ENCODE measurements around the gene PMPCA. TPM values are rescaled to one million over a fixed set of nuclear protein-coding genes. Genes with fewer than 3 reads are reported as not detected.
"Not testable (repeated sequence)": the region's sequence is repeated elsewhere in the genome, so short reads cannot be mapped to it uniquely, and the experiment has no call there.

PMPCA gene
- total and polyA plus RNA-seq, 2 of the 13 experiments (the other 11 are each of a cell fraction or from before 2014, with no cell fraction given), result 70.2 to 88.4 TPM

DNA sequence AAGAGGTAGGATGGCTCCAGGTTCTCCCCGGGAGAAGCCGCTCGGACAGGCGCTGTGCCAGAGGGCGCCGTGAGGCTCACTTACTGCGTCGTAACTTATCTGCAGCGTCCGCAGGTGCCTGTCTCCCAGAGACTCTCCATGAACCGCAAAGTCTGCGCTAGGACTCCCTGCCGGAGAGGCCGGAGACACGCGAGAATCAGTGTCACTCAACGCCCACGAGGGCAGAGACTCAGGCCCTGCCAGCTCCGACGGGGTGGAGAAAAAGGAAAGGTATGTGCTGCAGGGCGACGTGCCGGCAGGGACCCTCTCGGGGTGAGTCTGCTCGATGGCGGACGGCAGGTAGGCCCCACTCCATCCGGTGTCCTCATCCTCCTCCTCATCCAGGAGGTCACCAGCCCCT, 3.4 kb upstream of the PMPCA start:
- H3K4me3 ChIP-seq (replicated peaks in 1 of 3; ENCODE audit: insufficient read depth in 1 of 3, low read depth in 2 of 3, low read length in 3 of 3); H3K27ac ChIP-seq (ENCODE audit: extremely low read length, insufficient read depth, low read length); H3K9me3 ChIP-seq (ENCODE audit: low read length); ATAC-seq; CTCF ChIA-PET (ENCODE audit: low intra/inter-chr PET ratio, low total read pairs); H3K27me3 ChIP-seq (ENCODE audit: control insufficient read depth in 1 of 2, insufficient read depth in 2 of 2, low read length in 2 of 2); H2AFZ ChIP-seq (ENCODE audit: low read length); FAIRE-seq; POLR2A ChIA-PET; H3K9ac ChIP-seq (ENCODE audit: insufficient read depth, low read depth, low read length); in situ Hi-C loops (cut with HindIII; ENCODE audit: extremely low pct_ligation_motif_present, low pct_unique_long_range_greater_than_20kb); DNase-seq (ENCODE audit: low spot score); H3K4me2 ChIP-seq (ENCODE audit: low read depth, low read length); H4K20me1 ChIP-seq (ENCODE audit: insufficient read depth, low read length); intact Hi-C loops (cut with micrococcal nuclease; ENCODE audit: unreplicated experiment); BruUV-seq (replicated peaks): not testable (repeated sequence)
- peaks cover 27% of the 10 kb centered on the region for H3K4me1 ChIP-seq (ENCODE audit: insufficient read depth, low read length)
- TF ChIP-seq AGO2 (optimal IDR thresholded peaks at IDR 0.05; ENCODE audit: low read depth, low read length), result peak; percentile 26
- WGBS (ENCODE audit: low lambda C conversion rate), result 98% methylated on average over 28 of the region's 28 CpGs
- peaks cover 11 to 39% of the 10 kb centered on the region in 2 experiments; a peak in 4 of 5 replicates for H3K36me3 ChIP-seq (replicated peaks in 1 of 2; ENCODE audit: control insufficient read depth in 1 of 2, insufficient read depth in 2 of 2, low read length in 2 of 2)
- H3K79me2 ChIP-seq (ENCODE audit: insufficient read depth, low read length), result peaks cover 31% of the 10 kb centered on the region

- peaks cover 34% of the 10 kb centered on the region for H3K4me1 ChIP-seq (ENCODE audit: insufficient read depth, low read length)
- in situ Hi-C loops (cut with HindIII; ENCODE audit: extremely low pct_ligation_motif_present, low pct_unique_long_range_greater_than_20kb) (no loop called here), intact Hi-C loops (cut with micrococcal nuclease; ENCODE audit: unreplicated experiment) (no loop called here)
- POLR2A ChIA-PET, result no interaction called here
- peaks cover 13 to 42% of the 10 kb centered on the region in 2 experiments for H3K36me3 ChIP-seq (replicated peaks in 1 of 2; ENCODE audit: control insufficient read depth in 1 of 2, insufficient read depth in 2 of 2, low read length in 2 of 2)
- FAIRE-seq (no peak), DNase-seq (ENCODE audit: low spot score) (no peak), ATAC-seq (no peak)
- no peak overlapping the region for H3K4me3 ChIP-seq (replicated peaks in 1 of 3; ENCODE audit: insufficient read depth in 1 of 3, low read depth in 2 of 3, low read length in 3 of 3)
- 93% methylated on average over 7 of the region's 7 CpGs for WGBS (ENCODE audit: low lambda C conversion rate)
- no peaks in the 10 kb centered on the region; a peak in 1 of 5 replicates for H3K27me3 ChIP-seq (ENCODE audit: control insufficient read depth in 1 of 2, insufficient read depth in 2 of 2, low read length in 2 of 2)
- no peak overlapping the region for H2AFZ ChIP-seq (ENCODE audit: low read length)
- peaks cover 40% of the 10 kb centered on the region for H3K79me2 ChIP-seq (ENCODE audit: insufficient read depth, low read length)
- peaks cover 8% of the 10 kb centered on the region for H4K20me1 ChIP-seq (ENCODE audit: insufficient read depth, low read length)
- H3K27ac ChIP-seq (ENCODE audit: extremely low read length, insufficient read depth, low read length), result no peak overlapping the region
- BruUV-seq (replicated peaks), result no TSS peak
- no peak overlapping the region for H3K4me2 ChIP-seq (ENCODE audit: low read depth, low read length)
- TF ChIP-seq, protein P1, sequence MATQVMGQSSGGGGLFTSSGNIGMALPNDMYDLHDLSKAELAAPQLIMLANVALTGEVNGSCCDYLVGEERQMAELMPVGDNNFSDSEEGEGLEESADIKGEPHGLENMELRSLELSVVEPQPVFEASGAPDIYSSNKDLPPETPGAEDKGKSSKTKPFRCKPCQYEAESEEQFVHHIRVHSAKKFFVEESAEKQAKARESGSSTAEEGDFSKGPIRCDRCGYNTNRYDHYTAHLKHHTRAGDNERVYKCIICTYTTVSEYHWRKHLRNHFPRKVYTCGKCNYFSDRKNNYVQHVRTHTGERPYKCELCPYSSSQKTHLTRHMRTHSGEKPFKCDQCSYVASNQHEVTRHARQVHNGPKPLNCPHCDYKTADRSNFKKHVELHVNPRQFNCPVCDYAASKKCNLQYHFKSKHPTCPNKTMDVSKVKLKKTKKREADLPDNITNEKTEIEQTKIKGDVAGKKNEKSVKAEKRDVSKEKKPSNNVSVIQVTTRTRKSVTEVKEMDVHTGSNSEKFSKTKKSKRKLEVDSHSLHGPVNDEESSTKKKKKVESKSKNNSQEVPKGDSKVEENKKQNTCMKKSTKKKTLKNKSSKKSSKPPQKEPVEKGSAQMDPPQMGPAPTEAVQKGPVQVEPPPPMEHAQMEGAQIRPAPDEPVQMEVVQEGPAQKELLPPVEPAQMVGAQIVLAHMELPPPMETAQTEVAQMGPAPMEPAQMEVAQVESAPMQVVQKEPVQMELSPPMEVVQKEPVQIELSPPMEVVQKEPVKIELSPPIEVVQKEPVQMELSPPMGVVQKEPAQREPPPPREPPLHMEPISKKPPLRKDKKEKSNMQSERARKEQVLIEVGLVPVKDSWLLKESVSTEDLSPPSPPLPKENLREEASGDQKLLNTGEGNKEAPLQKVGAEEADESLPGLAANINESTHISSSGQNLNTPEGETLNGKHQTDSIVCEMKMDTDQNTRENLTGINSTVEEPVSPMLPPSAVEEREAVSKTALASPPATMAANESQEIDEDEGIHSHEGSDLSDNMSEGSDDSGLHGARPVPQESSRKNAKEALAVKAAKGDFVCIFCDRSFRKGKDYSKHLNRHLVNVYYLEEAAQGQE (IDR thresholded peaks at IDR 0.05; ENCODE audit: borderline replicate concordance in 1 of 2, low read depth in 1 of 2, low read length in 2 of 2), result no peak
- TF ChIP-seq NR2F2 (IDR thresholded peaks at IDR 0.05; ENCODE audit: borderline replicate concordance, low read depth) (no peak), AGO2 (optimal IDR thresholded peaks at IDR 0.05; ENCODE audit: low read depth, low read length) (peak; percentile 25), KDM5A (IDR thresholded peaks at IDR 0.05; ENCODE audit: borderline replicate concordance, low read length) (no peak), SAP130 (CRISPR knock-in tag; IDR thresholded peaks at IDR 0.05; ENCODE audit: low read depth) (no peak), ZFP90 (CRISPR knock-in tag; IDR thresholded peaks at IDR 0.05; ENCODE audit: borderline replicate concordance) (no peak)
- no peak overlapping the region for H3K9ac ChIP-seq (ENCODE audit: insufficient read depth, low read depth, low read length)
- CTCF ChIA-PET (ENCODE audit: low intra/inter-chr PET ratio, low total read pairs), result no interaction called here
- no peaks in the 10 kb centered on the region for H3K9me3 ChIP-seq (ENCODE audit: low read length)
These were observed 2.5 kb upstream of the PMPCA start for GRCh38 chr9:136407911-136408310.

Data from HepG2 (cell line).